ENCODE measurements around the gene WFS1. TPM values are rescaled to one million over a fixed set of nuclear protein-coding genes. Genes with fewer than 3 reads are reported as not detected.

Gene WFS1
- polyA plus RNA-seq, 4 donors = 24.5 to 32.7 (median 27.8) TPM

DNA sequence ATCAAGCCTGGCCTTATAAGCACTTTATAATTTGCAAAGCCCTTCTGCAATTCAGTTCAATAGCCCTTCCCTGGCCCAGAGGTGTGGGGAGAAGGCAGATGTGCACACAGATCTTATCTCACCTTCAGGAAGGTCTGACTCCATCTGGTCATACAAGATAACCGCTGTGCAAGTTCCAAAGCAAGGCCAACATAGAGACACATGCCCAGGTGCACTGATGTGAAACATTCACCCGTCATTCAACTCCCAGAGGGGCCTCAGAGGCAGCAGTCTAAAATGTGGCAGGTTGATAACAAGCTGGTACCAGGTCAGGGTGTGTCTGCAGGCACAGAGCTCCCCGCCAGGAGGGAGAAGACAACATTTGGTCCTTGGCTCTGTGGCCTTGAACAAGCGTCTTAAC, 10.9 kb upstream of the WFS1 start:
- no peak for DNase-seq (ENCODE audit: low read depth in 4 of 4, low spot score in 2 of 4)

DNA sequence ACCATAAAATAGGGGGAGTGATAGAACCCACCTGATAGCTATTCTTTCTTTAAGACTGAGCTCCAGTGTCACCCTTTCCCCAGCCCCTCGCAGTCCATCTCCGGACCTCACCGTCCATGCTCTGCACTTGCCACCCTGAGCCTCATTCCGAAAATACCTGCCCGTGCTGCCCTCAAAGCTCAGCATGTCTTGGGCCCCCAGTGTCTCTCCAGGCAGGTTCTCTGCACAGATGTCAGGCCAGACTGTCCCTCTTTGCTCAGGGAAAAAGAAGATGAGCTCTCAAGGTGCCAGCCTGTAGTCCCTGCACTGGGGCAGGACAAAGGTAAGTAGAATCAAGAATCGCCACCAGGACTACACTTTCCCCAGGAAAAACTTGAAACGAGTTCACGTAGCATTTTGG, 9.8 kb upstream of the WFS1 start:
- DNase-seq (ENCODE audit: low read depth in 4 of 4, low spot score in 2 of 4) = no peak

DNA sequence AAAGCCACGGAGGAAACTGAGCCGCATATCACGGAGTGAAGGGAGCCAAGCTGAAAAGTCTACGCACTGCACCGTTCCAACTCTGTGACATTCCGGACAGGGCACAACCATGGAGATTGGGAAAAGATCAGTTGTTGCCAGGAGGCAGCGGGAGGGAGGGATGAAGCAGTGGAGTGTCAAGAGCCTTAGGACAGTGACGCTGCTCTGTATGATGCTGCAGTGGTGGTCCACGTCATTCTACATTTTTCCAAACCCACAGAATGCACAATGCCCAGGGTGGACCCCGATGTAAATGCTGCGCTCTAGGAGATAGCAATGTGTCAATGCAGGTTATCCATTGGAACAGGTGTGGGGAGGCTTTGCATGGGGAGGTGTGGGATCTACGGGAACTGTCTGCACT, 7.5 kb upstream of the WFS1 start:
- DNase-seq (ENCODE audit: low read depth in 4 of 4, low spot score in 2 of 4) = no peak

DNA sequence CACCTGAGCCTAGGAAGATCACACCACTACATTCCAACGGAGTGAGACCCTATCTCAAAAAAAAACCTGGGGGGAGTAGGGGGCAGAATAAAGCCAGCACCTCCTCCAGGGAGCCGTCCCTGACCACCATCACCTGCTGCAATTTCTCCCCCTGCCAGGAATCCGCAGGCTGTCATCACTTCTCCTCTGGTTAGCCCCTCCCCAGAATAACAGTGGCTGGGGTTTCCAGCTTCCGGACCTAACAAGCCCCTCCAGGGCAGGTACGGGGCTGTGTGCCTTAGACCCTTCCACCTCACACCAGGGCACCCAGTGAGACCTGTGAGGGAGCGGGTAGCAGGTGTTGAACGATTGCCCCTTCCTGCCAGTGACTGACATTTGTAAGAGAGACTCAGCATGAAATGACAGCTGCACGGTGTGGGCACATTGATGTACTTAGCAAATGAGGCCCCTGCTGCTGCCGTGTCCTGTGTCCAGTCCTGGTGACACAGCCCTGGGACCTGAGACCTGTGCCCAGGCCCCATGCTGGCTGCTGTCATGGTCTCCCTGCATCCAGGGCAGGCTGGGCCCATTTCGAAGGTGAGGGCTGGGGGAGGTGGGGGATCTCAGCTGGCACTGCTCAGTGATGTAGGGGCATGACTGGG, 6.7 kb upstream of the WFS1 start:
- DNase-seq (ENCODE audit: low read depth in 4 of 4, low spot score in 2 of 4) = no peak

DNA sequence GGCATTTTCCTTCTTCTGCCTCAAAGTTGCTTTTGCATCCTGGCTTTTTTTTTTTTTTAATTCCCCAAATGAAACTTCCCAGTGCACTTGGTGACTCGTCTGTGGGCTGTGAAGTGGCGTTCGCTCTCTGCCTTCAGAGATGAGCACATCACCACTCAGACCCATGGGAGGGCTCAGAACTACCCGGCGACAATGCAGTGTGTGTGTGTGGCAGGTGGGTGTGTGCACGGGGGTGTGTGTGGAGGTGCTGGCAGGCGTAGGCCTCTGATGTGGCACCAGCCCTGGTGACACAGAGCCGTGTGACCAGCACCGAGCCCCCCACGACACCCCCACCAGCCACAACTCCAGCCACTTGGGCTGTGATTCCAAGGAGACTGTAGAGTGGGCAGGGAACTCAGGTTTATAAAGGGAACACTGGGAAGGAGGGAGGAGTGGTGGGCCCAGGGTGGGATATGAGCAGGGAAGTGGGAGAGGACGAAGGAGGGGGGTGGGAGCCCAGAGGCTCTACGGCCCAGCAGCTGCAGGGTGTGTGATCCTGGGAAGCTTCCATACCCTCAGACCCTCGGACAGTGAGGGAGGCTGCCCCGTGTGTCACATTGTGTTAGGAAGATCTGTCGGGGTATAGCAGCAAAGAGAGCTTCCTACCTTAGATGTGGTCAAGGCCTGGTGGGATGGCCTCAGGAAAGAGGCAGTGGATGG, 6.0 kb upstream of the WFS1 start:
- DNase-seq (ENCODE audit: low read depth in 4 of 4, low spot score in 2 of 4) = no peak

DNA sequence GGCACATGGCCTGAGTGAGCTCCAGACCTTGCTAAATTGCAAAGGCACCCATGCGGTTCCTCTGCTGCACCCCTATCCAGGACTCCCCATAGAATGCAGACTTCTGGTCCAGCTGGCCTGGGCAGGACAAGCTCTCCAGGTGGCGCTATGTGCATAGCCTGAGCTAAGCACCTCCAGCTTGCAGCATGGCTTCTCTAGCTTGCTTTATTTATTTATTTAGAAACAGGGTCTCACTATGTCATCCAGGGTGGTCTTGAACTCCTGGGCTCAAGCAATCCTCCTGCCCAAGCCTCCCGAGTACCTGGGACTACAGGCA, 5.5 kb upstream of the WFS1 start:
- no peak for DNase-seq (ENCODE audit: low read depth in 4 of 4, low spot score in 2 of 4)

DNA sequence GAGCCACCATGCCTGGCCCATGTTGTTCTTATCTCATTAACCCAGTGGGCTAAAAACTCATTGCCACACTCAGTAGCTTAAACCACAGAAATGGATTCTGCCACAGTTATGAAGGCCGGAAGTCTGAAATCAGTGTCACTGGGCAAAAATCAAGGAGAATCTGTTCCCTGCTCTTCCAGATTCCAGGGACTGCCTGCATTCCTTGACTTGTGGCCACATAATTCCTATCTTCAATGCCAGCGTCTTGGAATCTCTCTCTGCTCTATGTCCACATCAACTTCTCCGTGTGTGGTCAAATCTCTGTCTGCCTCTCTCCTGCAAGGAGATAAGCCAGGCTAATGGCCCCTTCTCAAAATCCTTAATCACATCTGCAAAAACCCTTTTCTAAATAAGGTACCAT, 4.1 kb upstream of the WFS1 start:
- DNase-seq (ENCODE audit: low read depth in 4 of 4, low spot score in 2 of 4) = no peak

DNA sequence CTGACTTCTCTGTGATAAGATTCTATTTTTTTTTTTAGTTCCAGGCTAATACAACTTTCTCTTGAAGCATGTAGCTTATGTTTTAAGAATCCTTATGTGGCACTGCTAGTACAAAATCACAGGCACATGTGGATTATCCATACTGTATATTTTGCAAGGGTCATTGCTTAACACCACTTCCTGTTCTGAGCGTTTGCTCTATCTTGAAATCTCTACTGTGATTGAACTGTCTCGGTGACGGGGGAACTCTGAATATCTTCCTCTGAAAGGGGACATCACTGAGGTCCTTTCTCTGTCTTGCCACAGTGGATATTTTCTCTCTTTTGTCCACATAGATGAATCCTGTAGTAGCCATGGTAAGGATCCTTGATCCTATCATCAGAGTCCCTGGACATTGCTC, 2.1 kb upstream of the WFS1 start:
- no peak for DNase-seq (ENCODE audit: low read depth in 4 of 4, low spot score in 2 of 4)

DNA sequence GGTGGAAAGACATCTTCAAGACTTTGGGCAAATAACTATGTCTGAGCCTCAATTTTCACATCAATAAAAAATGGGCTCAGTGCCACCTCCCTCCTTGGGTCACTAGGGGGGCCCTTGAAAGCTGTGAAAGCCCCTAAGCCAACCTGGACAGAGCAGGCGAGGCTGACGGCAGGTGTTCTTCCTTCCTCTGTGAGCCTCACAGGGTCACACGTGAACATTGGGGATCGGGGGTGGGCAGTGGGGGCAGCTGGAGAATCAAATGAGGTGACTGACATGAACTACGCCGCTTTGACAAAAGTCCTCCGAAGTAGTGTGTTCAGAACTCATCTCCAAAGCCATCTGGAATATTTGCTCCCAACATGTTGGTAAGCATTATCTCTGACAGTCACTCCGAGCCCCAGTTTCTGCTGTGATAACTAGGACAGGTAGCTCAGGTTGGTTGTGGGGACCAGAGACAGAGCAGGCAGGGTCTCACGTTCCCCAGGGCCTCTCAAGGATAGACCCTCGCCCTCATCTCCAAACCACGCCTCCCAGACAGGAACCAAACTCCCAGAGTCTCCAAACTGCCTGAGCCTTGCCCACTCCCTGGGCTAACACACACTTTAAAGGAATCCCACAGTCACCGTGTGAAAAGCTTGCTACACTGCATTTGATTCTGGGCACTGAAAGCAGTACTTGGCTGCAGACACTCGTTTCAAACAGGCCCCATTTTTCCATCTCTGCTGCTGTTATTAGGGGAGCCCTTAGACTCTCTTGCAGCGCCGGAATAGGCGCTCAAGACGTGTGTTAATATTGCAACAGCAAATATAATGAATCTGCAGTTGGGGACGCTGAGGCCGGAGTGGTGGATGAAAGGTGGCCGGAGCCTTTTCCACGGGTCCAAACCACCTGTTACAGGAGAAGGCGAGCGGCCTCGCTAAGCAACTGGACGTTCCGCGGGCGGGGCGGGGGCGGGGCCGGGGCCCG, 717 bp upstream of the WFS1 start:
- DNase-seq (ENCODE audit: low read depth in 4 of 4, low spot score in 2 of 4) = peak in 1 of 4 donors; percentile 39

DNA sequence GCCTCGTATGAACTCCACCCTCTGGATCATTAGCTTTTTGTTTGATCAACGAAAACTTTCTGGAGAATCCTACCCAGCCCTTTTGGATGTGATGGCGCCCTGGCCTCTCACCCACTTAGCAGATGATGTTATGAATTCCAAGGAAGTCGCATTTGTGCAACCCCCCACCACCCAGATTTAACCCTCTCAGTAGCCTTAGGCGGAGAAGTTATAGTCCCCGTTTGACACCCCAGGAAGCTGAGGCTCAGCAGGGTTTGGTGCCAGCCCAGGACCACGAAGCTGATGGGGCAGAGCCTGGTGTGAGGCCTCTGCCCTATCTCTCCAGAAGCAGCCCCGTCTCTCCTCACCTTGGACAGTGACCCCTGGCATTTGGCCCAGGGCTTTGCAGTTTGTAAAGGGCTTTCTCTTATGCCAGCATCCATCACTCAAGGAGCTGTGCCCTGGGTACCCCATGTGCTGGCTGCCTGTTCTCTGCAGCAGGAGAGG, 1.0 kb downstream of the WFS1 start:
- no peak for DNase-seq (ENCODE audit: low read depth in 4 of 4, low spot score in 2 of 4)

DNA sequence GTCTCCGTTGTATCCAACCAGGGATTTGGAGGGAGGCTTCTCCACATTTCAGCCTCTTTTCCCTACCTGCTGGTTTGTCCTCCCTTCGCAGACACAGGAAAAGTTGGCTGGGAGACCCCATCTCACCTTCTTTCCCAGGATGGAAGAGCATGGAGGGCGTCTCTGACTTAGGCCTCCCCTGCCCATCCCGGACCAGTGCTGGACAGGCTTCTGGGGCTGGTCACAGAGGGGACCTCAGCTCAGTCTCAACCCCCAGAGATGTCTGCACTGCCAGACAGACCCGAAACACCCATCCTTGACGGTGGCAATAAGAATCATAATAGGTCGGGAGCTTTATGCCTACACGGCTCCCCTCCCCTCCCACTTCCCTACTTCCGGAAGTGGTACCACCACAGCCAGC, 1.6 kb downstream of the WFS1 start:
- DNase-seq (ENCODE audit: low read depth in 4 of 4, low spot score in 2 of 4) = no peak

DNA sequence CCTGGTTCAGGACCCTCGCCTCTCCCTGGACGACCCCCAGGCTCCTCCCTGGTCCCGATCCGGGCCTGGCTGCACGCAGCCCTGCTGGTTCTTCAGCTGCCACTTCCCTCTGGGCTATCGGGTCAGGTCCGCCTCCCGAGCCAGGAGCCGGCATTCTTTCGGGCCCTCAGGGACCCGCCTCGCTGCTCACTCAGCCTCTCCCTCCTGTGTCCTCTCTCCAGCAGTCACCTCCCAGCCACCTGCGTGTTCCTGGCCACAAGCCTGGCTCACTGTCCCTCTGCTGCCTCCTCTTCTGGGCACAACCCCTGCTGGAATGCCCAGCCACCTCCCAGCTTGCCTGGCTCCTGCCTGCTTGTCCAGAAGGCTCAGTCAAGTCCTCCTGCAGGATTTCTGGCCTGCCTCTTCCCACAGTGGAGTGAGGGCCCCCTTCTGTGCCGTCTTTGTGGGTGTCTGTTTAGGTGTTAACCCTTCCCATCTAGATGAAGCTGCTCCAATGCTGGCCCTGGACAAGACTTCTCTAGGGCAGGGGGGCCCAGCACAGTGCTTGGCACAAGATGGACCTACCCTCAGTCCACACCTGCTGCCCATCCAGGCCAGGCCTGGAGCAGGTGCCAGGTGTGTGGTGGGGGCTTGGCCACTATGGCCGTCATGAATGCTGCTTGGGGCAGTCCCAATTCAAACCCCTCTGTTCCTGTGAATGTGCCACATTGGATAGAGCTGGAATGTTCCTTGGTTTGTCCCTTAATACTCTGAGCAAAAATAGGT, 2.2 kb downstream of the WFS1 start:
- DNase-seq (ENCODE audit: low read depth in 4 of 4, low spot score in 2 of 4) = no peak

DNA sequence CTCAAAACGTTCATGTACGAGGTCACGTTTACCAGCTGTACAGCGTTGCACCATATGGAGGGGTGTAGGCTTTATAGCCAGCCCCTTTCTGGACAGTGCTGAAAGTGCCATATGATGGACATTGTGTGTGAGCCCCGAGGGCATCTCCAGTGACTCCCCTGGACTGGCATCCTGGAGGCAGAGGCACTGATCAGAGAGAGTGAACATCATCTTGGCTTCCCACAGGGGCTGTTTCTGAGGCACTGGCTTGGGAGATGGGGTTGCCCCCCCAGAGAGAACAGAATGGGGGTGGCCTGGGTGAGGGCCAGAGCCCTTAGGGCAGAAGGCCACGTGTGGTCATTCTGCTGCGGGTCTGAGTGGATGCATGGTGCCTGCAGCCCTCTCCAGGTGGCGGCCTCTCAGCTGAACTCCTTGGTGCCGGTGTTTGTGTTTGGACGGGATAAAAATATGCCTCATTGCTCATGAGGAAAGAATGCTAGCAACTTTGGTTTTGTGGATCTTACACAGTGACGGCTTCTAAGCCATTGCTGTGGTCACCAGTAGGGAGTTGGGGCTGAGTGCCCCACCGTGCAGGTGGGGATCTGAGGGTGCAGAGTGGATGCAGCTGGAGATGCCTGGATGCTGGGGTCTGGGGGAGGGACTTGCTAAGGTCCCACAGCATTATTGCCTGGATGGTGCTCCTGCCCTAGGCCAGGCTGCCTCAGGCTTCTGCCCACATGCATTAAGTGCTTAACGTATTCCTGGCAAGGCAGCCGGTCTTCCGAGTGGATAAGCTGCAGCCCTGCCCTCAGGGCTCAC, 3.4 kb downstream of the WFS1 start:
- DNase-seq (ENCODE audit: low read depth in 4 of 4, low spot score in 2 of 4) = no peak

DNA sequence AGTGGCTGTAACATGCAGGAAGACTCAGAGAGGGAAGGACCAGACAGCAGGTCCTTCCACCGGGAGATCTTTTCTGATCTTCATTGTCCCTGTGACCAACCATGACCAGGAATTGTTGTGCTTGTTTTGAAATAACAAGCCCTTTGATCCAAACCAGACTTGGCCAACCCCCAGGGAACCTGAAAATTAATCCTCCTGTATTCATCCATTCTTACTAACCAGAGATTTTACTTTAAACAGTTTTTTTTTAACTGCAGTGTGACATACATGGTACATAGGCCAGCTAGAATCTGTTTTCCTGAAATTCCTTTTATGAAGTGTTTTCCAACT, 4.0 kb downstream of the WFS1 start:
- DNase-seq (ENCODE audit: low read depth in 4 of 4, low spot score in 2 of 4) = no peak

DNA sequence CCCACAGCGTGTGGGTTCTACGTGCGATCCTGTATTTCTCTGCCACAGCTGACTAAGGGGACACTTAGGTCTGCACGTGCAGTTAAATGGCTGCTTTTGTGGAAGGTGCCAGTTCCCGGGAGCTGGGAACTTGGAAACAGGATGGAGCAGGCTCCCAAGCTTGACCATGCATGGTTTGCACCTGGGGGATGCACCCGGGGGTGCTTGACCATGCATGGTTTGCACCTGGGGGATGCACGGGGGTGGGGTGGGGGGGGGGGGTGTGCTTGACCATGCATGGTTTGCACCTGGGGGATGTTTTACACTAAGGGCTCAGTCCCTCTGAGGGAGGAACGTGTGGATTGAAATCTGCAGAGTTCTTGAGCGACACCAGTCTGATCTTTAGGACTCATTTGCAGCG, 5.7 kb downstream of the WFS1 start:
- DNase-seq (ENCODE audit: low read depth in 4 of 4, low spot score in 2 of 4) = no peak

DNA sequence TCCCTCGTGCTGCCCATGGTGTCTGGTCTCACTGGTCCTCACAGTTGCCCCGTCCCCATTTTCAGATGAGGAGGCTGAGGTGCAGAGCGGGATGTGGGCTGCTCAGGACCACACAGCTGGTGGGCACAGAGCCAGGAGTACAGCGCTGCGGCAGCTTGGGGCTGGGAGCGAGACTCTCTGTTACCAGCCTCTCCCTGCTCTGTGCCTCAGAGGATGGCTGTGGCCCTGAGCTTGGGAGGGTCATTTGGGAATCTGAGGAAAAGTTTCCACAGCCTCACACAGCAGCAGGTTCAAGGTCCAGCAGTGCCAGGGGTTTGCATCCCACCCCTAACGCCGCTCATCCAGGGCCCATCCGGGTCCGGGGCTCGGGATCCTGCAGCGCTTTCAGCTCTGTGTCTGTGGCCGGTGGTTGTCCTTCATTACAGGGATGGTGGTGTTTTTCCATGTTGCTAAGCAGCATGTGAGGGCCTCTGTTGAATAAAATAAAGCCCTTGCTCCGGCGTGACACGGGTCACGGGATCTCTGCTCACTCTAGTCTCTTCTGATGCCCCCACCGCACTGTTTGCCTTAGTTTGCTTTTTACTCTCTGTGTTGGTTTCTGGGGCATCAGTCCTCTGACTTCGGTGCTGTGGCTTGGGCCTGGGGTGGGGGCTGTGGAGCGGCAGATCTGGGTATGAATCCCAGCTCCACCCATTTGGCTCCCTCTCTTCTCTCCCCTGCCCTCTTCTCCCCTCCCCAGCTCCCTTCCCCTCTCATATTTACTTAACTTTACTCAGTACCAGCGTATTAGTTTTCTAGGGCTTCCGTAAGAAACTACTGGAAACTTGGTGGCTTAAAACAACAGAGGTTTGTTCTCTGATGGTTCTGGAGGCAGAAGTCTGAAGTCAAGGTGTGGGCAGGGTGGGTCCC, 6.5 kb downstream of the WFS1 start:
- no peak for DNase-seq (ENCODE audit: low read depth in 4 of 4, low spot score in 2 of 4)

DNA sequence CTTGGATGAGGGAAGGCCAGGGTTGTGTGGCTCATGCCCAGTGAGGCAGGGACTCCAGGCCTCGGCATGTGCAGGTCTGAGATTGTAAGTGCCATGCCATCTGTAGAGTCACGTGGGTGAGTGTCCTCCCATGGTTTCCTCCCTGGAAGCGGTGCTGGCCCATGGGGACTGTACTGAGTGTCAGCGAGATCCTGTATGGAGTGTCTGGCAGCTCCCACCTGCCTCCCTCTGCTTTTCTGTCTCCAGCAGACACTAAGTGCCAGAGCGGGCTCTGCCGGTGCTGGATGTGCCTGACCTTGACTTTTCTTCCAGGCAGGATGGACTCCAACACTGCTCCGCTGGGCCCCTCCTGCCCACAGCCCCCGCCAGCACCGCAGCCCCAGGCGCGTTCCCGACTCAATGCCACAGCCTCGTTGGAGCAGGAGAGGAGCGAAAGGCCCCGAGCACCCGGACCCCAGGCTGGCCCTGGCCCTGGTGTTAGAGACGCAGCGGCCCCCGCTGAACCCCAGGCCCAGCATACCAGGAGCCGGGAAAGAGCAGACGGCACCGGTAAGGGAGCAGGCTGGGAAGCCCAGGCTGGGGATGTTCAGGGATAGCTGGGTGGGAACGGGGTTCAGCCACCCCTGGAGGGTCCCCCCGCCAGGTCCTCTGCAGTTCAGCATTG, 7.6 kb downstream of the WFS1 start:
- DNase-seq (ENCODE audit: low read depth in 4 of 4, low spot score in 2 of 4) = no peak

DNA sequence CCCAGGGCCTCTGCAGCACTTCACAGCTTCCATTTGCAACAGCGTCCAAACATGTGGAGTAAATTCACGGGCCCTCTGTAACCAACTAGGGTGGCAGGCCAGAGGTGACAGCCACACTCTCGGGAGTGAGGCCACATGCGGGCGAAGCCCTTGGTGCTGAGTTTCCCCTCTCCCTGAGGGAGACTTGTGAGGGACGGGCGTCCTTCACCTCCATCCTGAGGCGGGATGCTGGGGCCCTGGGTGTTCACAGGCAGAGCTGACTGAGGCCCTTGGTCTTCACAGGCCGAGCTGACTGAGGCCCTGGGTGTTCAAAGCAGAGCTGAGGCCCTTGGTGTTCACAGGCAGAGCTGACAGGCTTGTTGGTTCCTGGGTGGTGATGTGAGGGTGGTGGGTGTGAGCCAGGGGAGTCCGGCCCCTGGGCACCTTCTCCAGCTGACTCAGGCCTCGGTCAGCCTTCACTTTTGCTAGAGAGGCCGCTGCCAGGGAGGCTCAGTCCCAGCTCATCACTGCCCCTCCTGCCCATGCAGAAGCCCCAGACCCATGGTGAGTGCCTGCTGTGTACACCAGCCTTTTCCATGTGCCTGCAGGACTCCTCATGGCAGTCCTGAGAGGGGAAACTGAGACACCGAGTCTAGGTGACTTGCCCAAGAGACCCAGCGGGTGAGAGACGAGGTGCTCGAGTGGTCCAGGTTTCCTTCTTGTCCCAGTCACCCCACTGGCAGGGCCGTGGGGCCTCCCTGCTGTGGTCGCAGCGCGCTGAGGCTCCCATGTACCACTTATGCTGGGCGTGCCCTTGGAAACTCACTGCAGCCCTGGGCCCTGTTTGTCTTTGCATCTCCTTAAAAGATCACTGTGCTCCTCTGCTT, 8.5 kb downstream of the WFS1 start:
- no peak for DNase-seq (ENCODE audit: low read depth in 4 of 4, low spot score in 2 of 4)
